Trophoblast cell (in vitro differentiated cells and primary cell): ENCODE results near the gene LLGL2.

ENCODE experiments used
- DNase-seq, 2 donors: peaks; one replicate each; pipeline ENCODE4 v3.0.0-alpha.2; 2016
- H2AFZ ChIP-seq: 2 replicates; pipeline ENCODE4 v1.6.1; 2013; ENCODE audit warnings: low read length, moderate library complexity, mild to moderate bottlenecking; ENCODE audit not compliant: insufficient read depth, poor library complexity
- H2AK5ac ChIP-seq: 2 replicates; pipeline ENCODE4 v1.6.1; 2013; ENCODE audit warnings: mild to moderate bottlenecking, low read length
- H2BK120ac ChIP-seq: 2 replicates; pipeline ENCODE4 v1.6.1; 2013; ENCODE audit warnings: low read length, mild to moderate bottlenecking, moderate library complexity; ENCODE audit not compliant: insufficient read depth, poor library complexity
- H2BK12ac ChIP-seq: 2 replicates; pipeline ENCODE4 v1.6.1; 2013; ENCODE audit warnings: mild to moderate bottlenecking, low read length, moderate library complexity
- H2BK5ac ChIP-seq: 2 replicates; pipeline ENCODE4 v1.6.1; 2013; ENCODE audit warnings: low read length, low read depth, moderate library complexity, mild to moderate bottlenecking; ENCODE audit not compliant: poor library complexity
- H3K14ac ChIP-seq: 2 replicates; pipeline ENCODE4 v1.6.1; 2013; ENCODE audit warnings: mild to moderate bottlenecking, low read length
- H3K18ac ChIP-seq: 2 replicates; pipeline ENCODE4 v1.6.1; 2013; ENCODE audit warnings: mild to moderate bottlenecking, low read length
- H3K23ac ChIP-seq: 2 replicates; pipeline ENCODE4 v1.6.1; 2013; ENCODE audit warnings: low read length
- H3K27ac ChIP-seq: 2 replicates; pipeline ENCODE4 v1.5.1; 2013; ENCODE audit warnings: low read depth, mild to moderate bottlenecking, inconsistent platforms, low read length, moderate library complexity
- H3K27me3 ChIP-seq: 2 replicates; pipeline ENCODE4 v1.6.1; 2013; ENCODE audit warnings: inconsistent platforms, mild to moderate bottlenecking, low read length, moderate library complexity; ENCODE audit not compliant: insufficient read depth
- H3K36me3 ChIP-seq, 2 experiments: 1 replicate in 1 of 2; 2 replicates in 1 of 2; pipeline ENCODE4 v1.6.1; 2013; ENCODE audit warnings: low read length in 2 of 2, mild to moderate bottlenecking in 2 of 2, moderate library complexity in 1 of 2; ENCODE audit not compliant: insufficient read depth in 2 of 2, control insufficient read depth in 1 of 2
- H3K4ac ChIP-seq: 2 replicates; pipeline ENCODE4 v1.6.1; 2013; ENCODE audit warnings: low read depth, mild to moderate bottlenecking, low read length, moderate library complexity
- H3K4me1 ChIP-seq, 2 experiments: 1 replicate in 1 of 2; 2 replicates in 1 of 2; pipeline ENCODE4 v1.6.1; 2013; ENCODE audit warnings: low read length in 2 of 2, mild to moderate bottlenecking in 2 of 2, moderate library complexity in 1 of 2; ENCODE audit not compliant: insufficient read depth in 2 of 2, control insufficient read depth in 1 of 2
- H3K4me2 ChIP-seq: 2 replicates; pipeline ENCODE4 v1.6.1; 2013; ENCODE audit warnings: inconsistent platforms, mild to moderate bottlenecking, low read length, moderate library complexity
- H3K4me3 ChIP-seq: 2 replicates; pipeline ENCODE4 v1.5.1; 2013; ENCODE audit warnings: mild to moderate bottlenecking, low read depth, low read length, inconsistent platforms
- H3K79me1 ChIP-seq: one replicate; pipeline ENCODE4 v1.6.1; 2013; ENCODE audit warnings: low read length
- H3K79me2 ChIP-seq: 2 replicates; pipeline ENCODE4 v1.6.1; 2013; ENCODE audit warnings: low read length, mild to moderate bottlenecking; ENCODE audit not compliant: control insufficient read depth, insufficient read depth, poor library complexity
- H3K9ac ChIP-seq: 2 replicates; pipeline ENCODE4 v1.6.1; 2013; ENCODE audit warnings: mild to moderate bottlenecking, low read length
- H3K9me3 ChIP-seq: 2 replicates; pipeline ENCODE4 v1.6.1; 2013; ENCODE audit warnings: low read depth, mild to moderate bottlenecking, control low read depth, inconsistent platforms, low read length; ENCODE audit not compliant: insufficient read depth
- H4K12ac ChIP-seq: 2 replicates; pipeline ENCODE4 v1.6.1; 2013; ENCODE audit warnings: low read depth, mild to moderate bottlenecking, low read length, moderate library complexity
- H4K8ac ChIP-seq: 2 replicates; pipeline ENCODE4 v1.6.1; 2013; ENCODE audit warnings: low read depth, mild to moderate bottlenecking, low read length, moderate library complexity
- H4K91ac ChIP-seq: one replicate; pipeline ENCODE4 v1.6.1; 2013; ENCODE audit warnings: low read depth, mild to moderate bottlenecking, low read length, moderate library complexity
- WGBS: extraction: QIAGEN DNeasy Blood & Tissue Kit; methylation state at CpG from one replicate; pipeline ENCODE4 v1.1.7; 2013; ENCODE audit warnings: missing lambda C conversion rate; ENCODE audit not compliant: insufficient read length, insufficient coverage; ENCODE audit errors: extremely low coverage; 5-methylcytosine and 5-hydroxymethylcytosine counted together

LLGL2 gene

DNA sequence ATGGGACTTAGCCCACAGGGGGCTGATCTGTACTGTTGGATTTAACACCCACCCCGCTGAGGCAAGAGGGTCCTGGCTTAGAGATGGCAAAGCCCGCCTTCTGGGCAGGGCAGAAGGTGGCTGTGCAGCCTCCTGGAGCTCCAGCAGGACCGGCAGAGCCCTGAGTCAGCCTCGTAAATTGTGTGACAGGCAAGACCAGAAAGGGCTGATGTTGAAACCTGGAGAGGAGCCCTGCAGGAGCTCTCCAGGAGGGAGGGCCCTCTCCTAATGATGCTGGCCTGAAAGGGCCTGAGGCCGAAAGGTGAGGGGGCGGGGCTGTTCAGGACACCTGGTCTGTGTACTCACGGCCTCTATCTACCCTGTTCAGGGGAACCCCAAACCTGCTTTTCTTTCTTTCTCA is 39.6 kb downstream of the LLGL2 start:
- no peak overlapping the region for H2BK120ac ChIP-seq
- no CpG with 5 or more reads among the region's 7 CpGs for WGBS

GRCh38 chr17:75565618-75566017 is 40.1 kb downstream of the LLGL2 start:
- Histone ChIP-seq H4K91ac (no peak overlapping the region), H3K4me3 (no peak overlapping the region), H2AK5ac (peak overlapping the region; percentile 32), H2BK5ac (no peak overlapping the region), H3K4me1 (peaks cover 8% of the 10 kb centered on the region in 2 experiments), H3K27me3 (no peaks in the 10 kb centered on the region), H3K23ac (no peak overlapping the region), H3K9ac (no peak overlapping the region), H3K14ac (no peak overlapping the region), H3K36me3 (peaks cover 43 to 50% of the 10 kb centered on the region in 2 experiments), H3K79me2 (no peaks in the 10 kb centered on the region), H3K9me3 (no peaks in the 10 kb centered on the region), H3K79me1 (no peaks in the 10 kb centered on the region), H3K18ac (no peak overlapping the region), H2AFZ (no peak overlapping the region), H2BK12ac (no peak overlapping the region), H3K4me2 (no peak overlapping the region), H3K27ac (no peak overlapping the region), H4K12ac (no peak overlapping the region), H3K4ac (no peak overlapping the region), H4K8ac (no peak overlapping the region), H2BK120ac (no peak overlapping the region)
- no peak for DNase-seq
- no CpG with 5 or more reads among the region's 6 CpGs for WGBS

More for the DNA sequence above, 39.6 kb downstream of the LLGL2 start:
- H3K4me2 ChIP-seq, result no peak overlapping the region
- H3K4me3 ChIP-seq, result no peak overlapping the region
- H3K36me3 ChIP-seq, result peaks cover 38 to 45% of the 10 kb centered on the region in 2 experiments
- DNase-seq, result peak; percentile 85 to 87
- H3K9ac ChIP-seq, result no peak overlapping the region
- no peak overlapping the region for H2BK5ac ChIP-seq
- H3K27me3 ChIP-seq, result no peaks in the 10 kb centered on the region
- H3K23ac ChIP-seq, result no peak overlapping the region
- H2AFZ ChIP-seq, result no peak overlapping the region
- H4K91ac ChIP-seq, result no peak overlapping the region
- H3K79me1 ChIP-seq, result no peaks in the 10 kb centered on the region
- no peak overlapping the region for H4K12ac ChIP-seq
- H3K4ac ChIP-seq, result no peak overlapping the region
- H4K8ac ChIP-seq, result no peak overlapping the region
- no peak overlapping the region for H3K14ac ChIP-seq
- no peak overlapping the region for H2BK12ac ChIP-seq
- H3K79me2 ChIP-seq, result no peaks in the 10 kb centered on the region
- H2AK5ac ChIP-seq, result no peak overlapping the region
- H3K9me3 ChIP-seq, result no peaks in the 10 kb centered on the region
- peaks cover 8% of the 10 kb centered on the region in 2 experiments for H3K4me1 ChIP-seq
- no peak overlapping the region for H3K18ac ChIP-seq
- H3K27ac ChIP-seq, result no peak overlapping the region

GRCh38 chr17:75566416-75566815 is 40.9 kb downstream of the LLGL2 start:
- Histone ChIP-seq H3K14ac (no peak overlapping the region), H3K79me1 (no peaks in the 10 kb centered on the region), H2BK5ac (no peak overlapping the region), H4K8ac (no peak overlapping the region), H3K4me3 (no peak overlapping the region), H2AFZ (no peak overlapping the region), H3K9me3 (no peaks in the 10 kb centered on the region), H3K9ac (no peak overlapping the region), H4K12ac (no peak overlapping the region), H2BK120ac (no peak overlapping the region), H3K36me3 (peaks cover 50 to 57% of the 10 kb centered on the region in 2 experiments), H2BK12ac (no peak overlapping the region), H3K27ac (no peak overlapping the region), H3K4me1 (peaks cover 8% of the 10 kb centered on the region in 2 experiments), H3K18ac (no peak overlapping the region), H3K79me2 (no peaks in the 10 kb centered on the region), H3K4ac (no peak overlapping the region), H4K91ac (no peak overlapping the region), H3K23ac (no peak overlapping the region), H3K4me2 (no peak overlapping the region), H3K27me3 (no peaks in the 10 kb centered on the region), H2AK5ac (no peak overlapping the region)
- WGBS, result no CpG with 5 or more reads among the region's 6 CpGs
- no peak for DNase-seq

- Histone ChIP-seq H3K36me3 (peaks cover 53 to 59% of the 10 kb centered on the region in 2 experiments), H3K4me2 (no peak overlapping the region), H3K9me3 (no peaks in the 10 kb centered on the region), H3K4me1 (peaks cover 8% of the 10 kb centered on the region in 2 experiments), H3K79me2 (no peaks in the 10 kb centered on the region), H3K23ac (no peak overlapping the region), H4K8ac (no peak overlapping the region), H4K12ac (no peak overlapping the region), H2BK12ac (no peak overlapping the region), H3K9ac (no peak overlapping the region), H4K91ac (no peak overlapping the region), H3K4ac (no peak overlapping the region), H3K18ac (no peak overlapping the region), H2AFZ (no peak overlapping the region), H3K14ac (no peak overlapping the region), H3K27me3 (no peaks in the 10 kb centered on the region), H2BK5ac (no peak overlapping the region), H2BK120ac (no peak overlapping the region), H3K79me1 (no peaks in the 10 kb centered on the region), H2AK5ac (no peak overlapping the region), H3K4me3 (no peak overlapping the region), H3K27ac (no peak overlapping the region)
- no CpG with 5 or more reads among the region's 5 CpGs for WGBS
- DNase-seq, result no peak
These were observed 41.3 kb downstream of the LLGL2 start for GRCh38 chr17:75566834-75567233.
